ENCODE data around the gene ZNF772. TPM values are rescaled to one million over a fixed set of nuclear protein-coding genes. Genes with fewer than 3 reads are reported as not detected.

The ZNF772 gene
- total and polyA plus RNA-seq, 3 experiments from 2014 or later = 0.92 to 7.3 (median 6.3) TPM

DNA sequence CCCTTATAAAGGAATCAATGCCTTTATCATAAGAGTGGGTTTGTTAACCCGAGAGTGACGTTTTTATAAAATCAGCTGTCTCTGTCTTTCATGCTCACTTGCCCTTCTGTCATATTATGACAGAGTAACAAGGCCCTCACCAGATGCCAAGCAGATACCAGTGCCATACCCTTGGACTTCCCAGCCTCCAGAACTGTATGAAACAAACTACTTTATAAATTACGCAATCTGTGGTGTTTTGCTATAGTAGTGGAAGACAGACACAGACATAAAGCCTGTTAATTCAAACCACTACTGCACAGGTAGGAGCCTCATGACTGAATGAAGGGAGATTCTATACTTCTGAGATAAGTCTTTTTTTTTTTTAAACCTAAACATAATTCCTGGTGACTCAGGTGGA is 25.1 kb downstream of the ZNF772 start:
- DNase-seq = no peak
- peaks cover 21 to 69% (median 69%) of the 10 kb centered on the region in 5 donors for H3K9me3 Mint-ChIP-seq
- no peak overlapping the region for H3K4me3 Mint-ChIP-seq

DNA sequence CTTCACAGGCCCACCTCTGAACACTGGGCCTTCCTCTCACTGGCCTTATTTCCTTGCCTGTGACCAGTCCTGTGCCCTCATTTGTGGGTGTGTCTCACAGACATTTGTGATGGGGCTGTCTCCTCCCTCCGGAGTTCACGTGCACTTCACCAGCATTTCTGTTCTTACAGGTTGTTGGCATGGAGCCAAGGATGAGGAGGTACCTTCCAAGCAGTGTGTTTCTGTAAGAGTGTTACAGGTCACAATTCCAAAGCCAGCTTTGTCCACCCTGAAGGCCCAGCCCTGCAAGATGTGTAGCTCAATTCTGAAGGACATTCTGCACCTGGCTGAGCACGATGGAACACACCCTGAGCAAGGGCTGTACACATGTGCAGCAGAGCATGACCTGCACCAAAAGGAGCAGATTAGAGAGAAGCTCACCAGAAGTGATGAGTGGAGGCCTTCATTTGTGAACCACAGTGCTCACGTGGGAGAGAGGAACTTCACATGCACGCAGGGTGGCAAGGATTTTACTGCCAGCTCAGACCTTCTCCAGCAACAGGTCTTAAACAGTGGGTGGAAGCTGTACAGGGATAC is 34.2 kb downstream of the ZNF772 start:
- Histone ChIP-seq H3K36me3 (ENCODE audit: insufficient read depth, low read length) (peaks cover 17% of the 10 kb centered on the region), H3K4me3 (ENCODE audit: low read length) (no peak overlapping the region), H3K27me3 (ENCODE audit: insufficient read depth, low read length, poor library complexity, severe bottlenecking) (no peaks in the 10 kb centered on the region), H3K27ac (ENCODE audit: low read depth, low read length) (no peak overlapping the region), H3K9me3 (ENCODE audit: low read length) (peaks cover 21% of the 10 kb centered on the region), H3K4me1 (ENCODE audit: insufficient read depth, low read length) (no peaks in the 10 kb centered on the region)
- Mint-ChIP-seq H3K27ac (no peak overlapping the region), H3K9me3 (peaks cover 8 to 84% (median 74%) of the 10 kb centered on the region in 5 donors), H3K4me1 (peaks cover 7 to 15% (median 8%) of the 10 kb centered on the region in 3 donors), H3K27me3 (no peaks in the 10 kb centered on the region), H3K36me3 (peaks cover 53 to 74% (median 62%) of the 10 kb centered on the region in 3 donors), H3K4me3 (no peak overlapping the region)
- ChIA-PET POLR2A (no interaction called here), CTCF (no interaction called here)
- DNase-seq = no peak

More for the DNA sequence above, 25.1 kb downstream of the ZNF772 start:
- H3K4me3 ChIP-seq (ENCODE audit: low read length) = no peak overlapping the region
- H3K4me1 Mint-ChIP-seq = no peaks in the 10 kb centered on the region
- peaks cover 7 to 44% (median 8%) of the 10 kb centered on the region in 3 donors for H3K36me3 Mint-ChIP-seq
- CTCF ChIA-PET = no interaction called here
- H3K9me3 ChIP-seq (ENCODE audit: low read length) = peaks cover 3% of the 10 kb centered on the region
- no peaks in the 10 kb centered on the region for H3K27me3 Mint-ChIP-seq
- H3K27ac ChIP-seq (ENCODE audit: low read depth, low read length) = no peak overlapping the region
- no peaks in the 10 kb centered on the region for H3K4me1 ChIP-seq (ENCODE audit: insufficient read depth, low read length)
- H3K36me3 ChIP-seq (ENCODE audit: insufficient read depth, low read length) = no peaks in the 10 kb centered on the region
- no peak overlapping the region for H3K27ac Mint-ChIP-seq
- H3K27me3 ChIP-seq (ENCODE audit: insufficient read depth, low read length, poor library complexity, severe bottlenecking) = no peaks in the 10 kb centered on the region
- POLR2A ChIA-PET = no interaction called here

DNA sequence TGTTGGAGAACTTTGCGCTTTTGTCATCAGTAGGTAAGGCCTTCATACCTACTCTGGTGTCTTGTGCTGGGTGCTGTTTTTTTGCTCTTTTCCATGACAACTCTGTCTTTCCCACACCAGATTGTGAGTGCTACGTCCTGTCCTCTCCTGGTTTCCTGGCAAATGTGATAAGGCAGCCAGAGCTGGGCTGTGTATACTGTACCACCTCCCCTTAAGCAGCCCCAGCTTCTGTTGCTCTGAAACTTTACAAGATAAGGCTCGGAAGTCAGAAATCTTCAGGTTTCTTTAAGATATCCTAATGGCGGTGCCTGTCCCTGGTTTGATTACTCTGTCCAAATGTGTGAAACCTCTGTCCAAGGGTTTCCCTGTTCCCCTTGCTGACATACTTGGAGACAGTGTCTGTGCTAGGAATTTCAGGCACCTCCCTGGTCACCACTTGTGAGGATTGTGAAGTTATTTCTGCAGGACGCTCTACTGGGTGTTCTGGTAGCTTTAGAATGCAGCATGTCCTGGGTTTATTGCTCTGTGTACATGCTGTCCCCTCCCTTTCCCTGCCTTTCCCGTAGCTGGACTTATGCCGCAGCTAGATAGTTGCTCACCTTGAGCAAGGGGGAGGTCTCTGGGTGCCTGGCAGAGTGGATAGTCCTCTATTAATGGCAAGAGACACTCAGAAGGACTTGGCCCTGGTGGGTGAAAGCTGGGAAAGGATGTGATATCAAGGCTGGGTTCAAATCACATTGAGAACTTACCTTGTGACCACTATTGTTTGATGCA is 35.2 kb downstream of the ZNF772 start:
- Mint-ChIP-seq H3K27ac (no peak overlapping the region), H3K9me3 (peaks cover 8 to 80% (median 71%) of the 10 kb centered on the region in 5 donors), H3K4me1 (peaks cover 7 to 21% (median 9%) of the 10 kb centered on the region in 3 donors), H3K36me3 (peaks cover 55 to 80% (median 66%) of the 10 kb centered on the region in 3 donors), H3K27me3 (no peaks in the 10 kb centered on the region), H3K4me3 (peak overlapping the region in 1 of 7 donors; percentile 32)
- no peaks in the 10 kb centered on the region for H3K4me1 ChIP-seq (ENCODE audit: insufficient read depth, low read length)
- no peak overlapping the region for H3K4me3 ChIP-seq (ENCODE audit: low read length)
- H3K36me3 ChIP-seq (ENCODE audit: insufficient read depth, low read length) = peaks cover 22% of the 10 kb centered on the region
- peaks cover 21% of the 10 kb centered on the region for H3K9me3 ChIP-seq (ENCODE audit: low read length)
- H3K27me3 ChIP-seq (ENCODE audit: insufficient read depth, low read length, poor library complexity, severe bottlenecking) = no peaks in the 10 kb centered on the region
- POLR2A ChIA-PET = no interaction called here
- no peak for DNase-seq
- CTCF ChIA-PET = no interaction called here
- no peak overlapping the region for H3K27ac ChIP-seq (ENCODE audit: low read depth, low read length)

DNA sequence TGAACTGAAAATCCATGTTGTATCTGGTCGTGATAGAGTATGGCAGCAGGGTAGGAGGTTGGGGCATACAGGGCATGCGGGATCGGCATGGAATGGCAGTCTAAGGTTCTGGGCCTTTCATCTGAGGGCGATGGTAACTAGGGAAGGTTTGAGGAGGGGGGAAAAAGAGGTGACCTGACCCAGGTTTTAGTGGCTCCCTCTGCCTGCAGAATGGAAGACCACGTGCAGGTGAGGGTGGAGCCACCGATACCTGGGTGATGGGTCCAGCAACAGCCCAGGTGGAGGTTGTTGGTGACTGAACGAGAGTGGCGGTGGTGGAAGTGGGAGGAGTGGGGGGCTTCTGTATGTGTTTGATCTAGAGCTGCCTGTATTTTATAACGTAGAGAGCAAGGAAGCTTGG is 38.4 kb downstream of the ZNF772 start:
- Histone ChIP-seq H3K36me3 (ENCODE audit: insufficient read depth, low read length) (peaks cover 16% of the 10 kb centered on the region), H3K27ac (ENCODE audit: low read depth, low read length) (no peak overlapping the region), H3K27me3 (ENCODE audit: insufficient read depth, low read length, poor library complexity, severe bottlenecking) (no peaks in the 10 kb centered on the region), H3K4me3 (ENCODE audit: low read length) (no peak overlapping the region), H3K4me1 (ENCODE audit: insufficient read depth, low read length) (peaks cover 15% of the 10 kb centered on the region), H3K9me3 (ENCODE audit: low read length) (peaks cover 11% of the 10 kb centered on the region)
- ChIA-PET POLR2A (no interaction called here), CTCF (no interaction called here)
- Mint-ChIP-seq H3K27ac (no peak overlapping the region), H3K9me3 (peaks cover 2 to 60% (median 48%) of the 10 kb centered on the region in 5 donors), H3K4me1 (peaks cover 32 to 47% (median 34%) of the 10 kb centered on the region in 3 donors), H3K36me3 (peaks cover 44 to 74% (median 51%) of the 10 kb centered on the region in 3 donors), H3K4me3 (peak overlapping the region in 1 of 7 donors; percentile 41), H3K27me3 (no peaks in the 10 kb centered on the region)
- no peak for DNase-seq

DNA sequence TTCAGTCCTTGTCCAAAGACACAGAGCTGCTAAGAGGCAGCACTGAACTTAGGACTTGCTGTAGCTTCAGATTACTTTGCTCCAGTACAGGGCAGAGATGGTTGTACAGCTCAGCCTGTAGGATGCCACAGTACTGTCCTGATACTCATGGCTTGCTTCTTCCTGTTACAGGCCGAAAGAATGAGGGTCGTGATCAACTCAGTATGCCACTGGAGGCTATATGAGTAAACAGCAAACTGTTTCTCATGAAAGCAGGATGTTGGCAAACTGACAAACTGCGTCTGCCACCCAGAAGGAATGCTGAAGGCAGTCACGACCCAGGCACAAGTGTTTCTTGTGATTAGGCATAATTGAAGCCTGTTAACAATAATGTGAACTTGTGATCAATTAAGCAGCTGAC is 39.4 kb downstream of the ZNF772 start:
- CTCF ChIA-PET = no interaction called here
- Mint-ChIP-seq H3K27me3 (no peaks in the 10 kb centered on the region), H3K4me3 (peak overlapping the region in 1 of 7 donors; percentile 66), H3K4me1 (peaks cover 32 to 47% (median 34%) of the 10 kb centered on the region in 3 donors), H3K9me3 (peaks cover 0 to 50% (median 38%) of the 10 kb centered on the region in 5 donors), H3K36me3 (peaks cover 36 to 64% (median 41%) of the 10 kb centered on the region in 3 donors), H3K27ac (no peak overlapping the region)
- H3K4me1 ChIP-seq (ENCODE audit: insufficient read depth, low read length) = peaks cover 15% of the 10 kb centered on the region
- H3K27me3 ChIP-seq (ENCODE audit: insufficient read depth, low read length, poor library complexity, severe bottlenecking) = no peaks in the 10 kb centered on the region
- no peak overlapping the region for H3K4me3 ChIP-seq (ENCODE audit: low read length)
- H3K36me3 ChIP-seq (ENCODE audit: insufficient read depth, low read length) = peaks cover 9% of the 10 kb centered on the region
- H3K9me3 ChIP-seq (ENCODE audit: low read length) = peaks cover 5% of the 10 kb centered on the region
- no peak for DNase-seq
- no peak overlapping the region for H3K27ac ChIP-seq (ENCODE audit: low read depth, low read length)
- POLR2A ChIA-PET = no interaction called here

DNA sequence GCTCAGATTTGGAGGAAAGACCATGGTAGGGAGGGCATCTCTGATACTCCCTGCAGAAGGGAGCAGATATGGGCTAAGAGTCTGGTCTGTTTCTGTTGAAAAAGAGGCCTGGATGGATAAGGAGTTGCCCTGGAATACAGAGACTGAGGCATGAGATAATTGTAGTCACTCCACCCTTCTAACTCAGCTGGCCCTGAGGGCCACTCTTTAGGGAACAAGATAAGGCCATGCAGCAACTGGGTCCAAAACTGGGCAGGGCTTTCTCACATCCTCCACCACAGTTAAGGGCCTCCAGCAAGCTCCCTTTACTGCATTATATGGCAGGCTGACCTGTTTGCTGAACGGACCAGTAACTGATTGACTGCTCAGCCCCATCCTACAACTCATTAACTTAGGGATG is 40.9 kb downstream of the ZNF772 start:
- peak overlapping the region; percentile 67 for H3K4me3 ChIP-seq (ENCODE audit: low read length)
- H3K9me3 ChIP-seq (ENCODE audit: low read length) = peaks cover under 1% of the 10 kb centered on the region
- no peaks in the 10 kb centered on the region for H3K27me3 ChIP-seq (ENCODE audit: insufficient read depth, low read length, poor library complexity, severe bottlenecking)
- DNase-seq = no peak
- H3K4me1 ChIP-seq (ENCODE audit: insufficient read depth, low read length) = peaks cover 15% of the 10 kb centered on the region
- H3K4me3 Mint-ChIP-seq = peak overlapping the region; percentile 89 to 99 (median 95)
- peaks cover 32 to 47% (median 34%) of the 10 kb centered on the region in 3 donors for H3K4me1 Mint-ChIP-seq
- no peaks in the 10 kb centered on the region for H3K27me3 Mint-ChIP-seq
- H3K36me3 ChIP-seq (ENCODE audit: insufficient read depth, low read length) = peaks cover 9% of the 10 kb centered on the region
- peaks cover 0 to 36% (median 23%) of the 10 kb centered on the region in 5 donors for H3K9me3 Mint-ChIP-seq
- CTCF ChIA-PET = no interaction called here
- peak overlapping the region in 7 of 8 donors; percentile 56 to 95 (median 86) for H3K27ac Mint-ChIP-seq
- POLR2A ChIA-PET = interaction anchor here (2.1 kb wide), 1 partner anchor 273 kb away, joined by 5 read pairs; the partner anchor contains the start of gene ZNF154
- peak overlapping the region; percentile 69 for H3K27ac ChIP-seq (ENCODE audit: low read depth, low read length)
- peaks cover 25 to 49% (median 29%) of the 10 kb centered on the region in 3 donors for H3K36me3 Mint-ChIP-seq

DNA sequence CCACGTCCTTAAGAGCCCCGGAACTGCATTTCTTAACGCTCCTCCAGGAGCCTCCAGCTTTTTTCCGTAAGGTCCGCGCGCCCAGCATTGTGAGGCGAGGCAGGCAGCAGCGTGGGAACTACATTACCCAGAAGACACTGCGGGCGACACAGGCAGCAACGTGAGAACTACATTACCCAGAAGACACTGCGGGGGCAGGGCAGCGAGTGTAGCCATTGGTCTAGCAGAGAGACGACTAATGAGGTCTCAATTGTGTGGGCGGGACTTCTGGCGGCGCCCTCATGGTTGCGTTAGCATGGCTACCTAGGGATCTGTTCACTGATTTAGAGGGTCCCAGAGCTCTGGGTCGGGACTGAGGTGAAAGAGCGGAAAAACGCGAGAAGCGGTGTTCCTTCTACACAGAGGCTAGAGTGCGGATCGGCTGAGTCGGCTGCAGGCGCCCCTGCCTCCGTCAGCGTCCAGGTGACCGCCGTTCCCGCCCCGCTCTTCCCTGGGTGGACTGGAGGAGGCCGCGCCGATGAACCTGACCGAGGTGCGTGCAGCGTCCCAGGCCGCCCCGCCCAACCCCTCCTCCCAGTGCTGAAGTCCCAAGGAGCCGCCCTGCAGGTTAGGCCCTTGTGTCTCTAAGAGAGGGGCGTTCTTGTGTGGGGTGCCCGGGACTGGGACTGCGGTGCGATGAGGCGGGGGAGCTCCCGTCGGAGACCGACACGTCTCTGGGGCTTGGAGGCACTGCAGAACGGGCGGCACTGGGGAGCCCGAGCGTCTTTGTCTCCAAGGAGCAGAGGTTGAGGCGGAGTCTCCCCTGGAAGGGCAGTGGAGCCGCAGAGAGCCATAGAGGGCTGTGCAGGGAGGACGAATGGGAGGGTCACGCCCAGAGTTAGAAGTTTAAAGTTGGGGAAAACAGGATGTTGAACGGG is 42.0 kb downstream of the ZNF772 start, which contains the start of gene ZNF749:
ZNF749 (plus strand) TSS at position 264 of the 917 bp plus-strand sequence; CDS start at position 518, 254 bp downstream.
- ChIA-PET POLR2A (interaction anchor here (0.5 to 2.1 kb wide), 3 partner anchors 21 to 1174 kb away, joined by 3 to 8 read pairs (median 5); partner anchors contain the start of gene ZNF154), CTCF (interaction anchor here (0.8 kb wide), 1 partner anchor 30 kb away, joined by 3 read pairs; no protein-coding TSS in a partner anchor)
- peaks cover 23 to 40% (median 24%) of the 10 kb centered on the region in 3 donors for H3K36me3 Mint-ChIP-seq
- H3K27me3 Mint-ChIP-seq = no peaks in the 10 kb centered on the region
- Histone ChIP-seq H3K27me3 (ENCODE audit: insufficient read depth, low read length, poor library complexity, severe bottlenecking) (no peaks in the 10 kb centered on the region), H3K4me1 (ENCODE audit: insufficient read depth, low read length) (peaks cover 15% of the 10 kb centered on the region), H3K4me3 (ENCODE audit: low read length) (peak within 1 kb of the TSS; percentile 67), H3K36me3 (ENCODE audit: insufficient read depth, low read length) (peaks cover 9% of the 10 kb centered on the region), H3K27ac (ENCODE audit: low read depth, low read length) (peak within 1 kb of the TSS; percentile 69), H3K9me3 (ENCODE audit: low read length) (no peaks in the 10 kb centered on the region)
- H3K4me1 Mint-ChIP-seq = peaks cover 32 to 44% (median 34%) of the 10 kb centered on the region in 3 donors
- DNase-seq = peak; percentile 93 to 99 (median 96)
- peaks cover 0 to 33% (median 15%) of the 10 kb centered on the region in 5 donors for H3K9me3 Mint-ChIP-seq
- H3K4me3 Mint-ChIP-seq = peak within 1 kb of the TSS; percentile 89 to 99 (median 95)
- H3K27ac Mint-ChIP-seq = peak within 1 kb of the TSS; percentile 67 to 99 (median 95)
